Measurements from ENCODE around the gene KRT82. TPM values are rescaled to one million over a fixed set of nuclear protein-coding genes. Genes with fewer than 3 reads are reported as not detected.

Gene KRT82
- total RNA-seq, 2 donors from 2014 or later, result not detected

DNA sequence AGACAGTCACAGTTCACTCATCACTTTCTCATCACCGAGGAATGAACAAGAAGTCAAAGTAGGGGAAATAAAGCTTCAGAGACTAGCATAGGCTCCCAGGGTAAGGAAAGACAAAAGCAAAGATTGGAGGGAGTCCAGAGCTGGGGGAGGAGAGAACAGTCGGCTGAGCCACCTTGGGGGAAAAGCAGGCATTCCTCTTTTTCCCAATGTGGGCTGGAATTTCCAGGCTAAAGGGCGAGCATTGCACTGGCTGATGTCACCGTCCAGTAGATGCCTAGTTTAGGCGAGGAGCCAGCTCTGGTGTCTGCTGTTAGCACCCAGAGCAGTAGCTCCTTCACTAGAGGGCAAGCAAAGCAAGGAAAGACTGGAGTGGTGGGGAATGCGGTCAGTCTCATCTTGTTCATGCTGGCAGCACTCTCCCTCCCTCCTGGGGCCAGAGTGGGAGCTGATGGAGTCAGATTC lies 36.5 kb upstream of the KRT82 start:
- Histone ChIP-seq H3K4me1 (no peaks in the 10 kb centered on the region), H3K9me3 (no peaks in the 10 kb centered on the region), H3K27ac (no peak overlapping the region), H3K4me3 (no peak overlapping the region), H3K9ac (ENCODE audit: low read depth in 2 of 2, low read length in 2 of 2) (no peak overlapping the region), H3K27me3 (no peaks in the 10 kb centered on the region), H3K36me3 (no peaks in the 10 kb centered on the region)
- intact Hi-C loops (cut with DNase I), result no loop called here
- DNase-seq, result no peak
- TF ChIP-seq CTCF (IDR thresholded peaks at IDR 0.05), result no peak

- Histone ChIP-seq H3K9ac (ENCODE audit: low read depth in 2 of 2, low read length in 2 of 2) (no peak overlapping the region), H3K9me3 (no peaks in the 10 kb centered on the region), H3K36me3 (no peaks in the 10 kb centered on the region), H3K4me3 (no peak overlapping the region), H3K27ac (no peak overlapping the region), H3K4me1 (no peaks in the 10 kb centered on the region), H3K27me3 (no peaks in the 10 kb centered on the region)
- TF ChIP-seq CTCF (IDR thresholded peaks at IDR 0.05), result no peak
- no peak for DNase-seq
- intact Hi-C loops (cut with DNase I), result no loop called here
Measured at GRCh38 chr12:52441320-52441911, 35.3 kb upstream of the KRT82 start.

DNA sequence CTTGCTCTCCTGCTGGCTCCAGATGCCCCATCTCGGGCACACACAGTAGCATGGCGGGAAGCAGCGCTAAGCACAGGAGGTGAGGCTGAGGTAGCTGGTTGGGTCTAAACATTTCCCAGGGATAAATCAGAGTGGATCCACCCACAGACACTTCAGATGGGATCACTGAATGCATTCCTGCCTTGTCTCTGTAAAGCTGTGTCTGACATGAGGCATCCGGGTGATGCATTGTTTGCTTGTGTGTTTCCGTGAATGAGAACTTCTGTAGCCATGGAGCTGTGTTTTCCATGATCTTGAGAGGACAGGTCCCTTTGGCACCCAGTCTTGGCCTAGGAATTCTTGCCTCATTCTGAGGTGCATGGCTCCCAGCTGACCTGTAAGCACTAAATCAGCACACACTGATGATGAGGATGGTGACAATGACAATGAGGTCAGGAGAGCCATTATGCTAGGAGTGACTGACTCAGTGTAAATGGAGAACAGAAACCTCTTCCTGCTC lies 34.7 kb upstream of the KRT82 start:
- H3K27me3 ChIP-seq, result no peaks in the 10 kb centered on the region
- H3K9me3 ChIP-seq, result no peaks in the 10 kb centered on the region
- no peak overlapping the region for H3K4me3 ChIP-seq
- H3K9ac ChIP-seq (ENCODE audit: low read depth in 2 of 2, low read length in 2 of 2), result no peak overlapping the region
- H3K36me3 ChIP-seq, result no peaks in the 10 kb centered on the region
- TF ChIP-seq CTCF (IDR thresholded peaks at IDR 0.05), result no peak
- no peak for DNase-seq
- H3K27ac ChIP-seq, result no peak overlapping the region
- intact Hi-C loops (cut with DNase I), result no loop called here
- no peaks in the 10 kb centered on the region for H3K4me1 ChIP-seq

GRCh38 chr12:52439845-52440244 lies 33.7 kb upstream of the KRT82 start:
- no peak for TF ChIP-seq CTCF (IDR thresholded peaks at IDR 0.05)
- Histone ChIP-seq H3K4me1 (no peaks in the 10 kb centered on the region), H3K36me3 (no peaks in the 10 kb centered on the region), H3K27ac (no peak overlapping the region), H3K9ac (ENCODE audit: low read depth in 2 of 2, low read length in 2 of 2) (no peak overlapping the region), H3K9me3 (no peaks in the 10 kb centered on the region), H3K4me3 (no peak overlapping the region), H3K27me3 (no peaks in the 10 kb centered on the region)
- DNase-seq, result no peak
- intact Hi-C loops (cut with DNase I), result no loop called here

DNA sequence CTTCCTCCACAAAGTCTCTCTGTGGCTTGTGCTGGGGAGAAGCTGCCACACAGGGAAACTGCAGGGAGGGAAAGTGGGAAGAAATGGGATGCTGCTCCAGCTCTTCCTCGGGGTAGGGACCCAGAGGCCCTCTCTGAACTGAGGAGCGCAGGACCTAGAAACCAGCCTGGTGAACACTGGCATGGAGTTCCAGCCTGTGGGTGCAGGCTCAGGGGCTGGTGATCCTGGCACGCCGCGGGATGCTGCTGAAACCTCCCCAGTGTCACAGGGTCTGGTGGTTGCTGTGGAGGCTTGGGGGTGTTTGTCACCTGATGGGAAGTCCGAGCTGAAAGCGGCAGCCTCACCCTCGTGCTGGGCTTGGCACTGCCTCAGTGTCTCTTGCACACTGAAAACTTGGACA lies 33.3 kb upstream of the KRT82 start:
- no peaks in the 10 kb centered on the region for H3K36me3 ChIP-seq
- no peak for DNase-seq
- H3K9ac ChIP-seq (ENCODE audit: low read depth in 2 of 2, low read length in 2 of 2), result no peak overlapping the region
- no peaks in the 10 kb centered on the region for H3K9me3 ChIP-seq
- intact Hi-C loops (cut with DNase I), result no loop called here
- no peak for TF ChIP-seq CTCF (IDR thresholded peaks at IDR 0.05)
- no peaks in the 10 kb centered on the region for H3K4me1 ChIP-seq
- no peak overlapping the region for H3K4me3 ChIP-seq
- no peaks in the 10 kb centered on the region for H3K27me3 ChIP-seq
- H3K27ac ChIP-seq, result no peak overlapping the region

Measured in colonic mucosa (tissue), 4 donors.